Measurements from ENCODE around the gene SLC2A4.

Gene SLC2A4

DNA sequence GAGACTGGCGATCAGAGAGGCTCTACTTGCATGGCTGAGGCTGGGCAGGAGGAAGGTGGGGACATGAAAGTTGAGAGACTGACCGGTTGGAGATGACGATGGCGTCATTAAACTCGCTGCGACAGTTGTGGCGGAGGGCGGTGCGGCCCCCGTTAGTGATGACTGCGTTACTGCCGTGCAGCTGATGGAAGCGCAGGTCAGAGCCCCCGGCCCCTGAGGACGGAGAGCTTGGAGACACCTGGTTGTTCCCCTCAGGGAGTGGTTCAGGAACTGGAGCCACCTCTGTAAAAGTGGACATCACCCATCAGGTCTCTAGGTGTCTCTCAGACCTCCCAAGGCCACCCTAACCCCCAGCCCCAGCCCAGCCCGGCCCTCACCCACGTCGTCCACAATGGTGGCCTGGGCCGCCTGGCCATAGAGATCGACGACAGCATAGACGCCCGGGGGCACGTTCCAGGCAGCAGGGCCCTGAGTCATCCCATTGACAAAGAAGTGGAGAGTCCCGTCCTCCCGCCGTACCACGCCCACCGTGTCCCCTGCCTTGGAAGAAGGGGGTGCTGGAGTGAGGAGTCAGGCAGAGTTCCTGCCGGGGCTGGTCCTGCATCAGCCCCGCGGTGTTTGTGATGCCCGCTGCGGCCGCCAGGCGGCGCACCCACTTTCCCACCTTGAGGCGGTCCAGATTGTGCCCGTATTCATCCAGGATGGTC lies 42.4 kb downstream of the SLC2A4 start:
- no peak overlapping the region for H3K27ac ChIP-seq
- TF ChIP-seq ZFX (IDR thresholded peaks at IDR 0.05) = no peak
- TF ChIP-seq, protein P1, sequence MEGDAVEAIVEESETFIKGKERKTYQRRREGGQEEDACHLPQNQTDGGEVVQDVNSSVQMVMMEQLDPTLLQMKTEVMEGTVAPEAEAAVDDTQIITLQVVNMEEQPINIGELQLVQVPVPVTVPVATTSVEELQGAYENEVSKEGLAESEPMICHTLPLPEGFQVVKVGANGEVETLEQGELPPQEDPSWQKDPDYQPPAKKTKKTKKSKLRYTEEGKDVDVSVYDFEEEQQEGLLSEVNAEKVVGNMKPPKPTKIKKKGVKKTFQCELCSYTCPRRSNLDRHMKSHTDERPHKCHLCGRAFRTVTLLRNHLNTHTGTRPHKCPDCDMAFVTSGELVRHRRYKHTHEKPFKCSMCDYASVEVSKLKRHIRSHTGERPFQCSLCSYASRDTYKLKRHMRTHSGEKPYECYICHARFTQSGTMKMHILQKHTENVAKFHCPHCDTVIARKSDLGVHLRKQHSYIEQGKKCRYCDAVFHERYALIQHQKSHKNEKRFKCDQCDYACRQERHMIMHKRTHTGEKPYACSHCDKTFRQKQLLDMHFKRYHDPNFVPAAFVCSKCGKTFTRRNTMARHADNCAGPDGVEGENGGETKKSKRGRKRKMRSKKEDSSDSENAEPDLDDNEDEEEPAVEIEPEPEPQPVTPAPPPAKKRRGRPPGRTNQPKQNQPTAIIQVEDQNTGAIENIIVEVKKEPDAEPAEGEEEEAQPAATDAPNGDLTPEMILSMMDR (conservative IDR thresholded peaks at IDR 0.05) = peak; percentile 89

DNA sequence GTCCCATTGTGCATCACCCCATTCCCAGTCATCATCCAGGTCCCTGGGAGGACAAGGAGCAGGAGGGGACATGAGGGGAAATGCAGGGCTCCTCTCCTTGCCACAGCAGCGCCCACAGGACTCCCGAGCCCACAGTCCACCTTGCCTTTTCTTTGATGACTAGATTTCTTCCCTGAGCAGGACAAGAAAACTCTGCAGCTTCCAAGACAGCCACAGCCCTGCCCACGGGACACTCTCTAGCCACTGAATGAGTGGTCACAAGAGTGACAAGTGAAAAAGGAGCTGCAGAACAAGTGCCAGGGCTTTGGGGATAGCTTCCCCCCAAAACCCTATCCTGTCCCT lies 42.9 kb downstream of the SLC2A4 start:
- no peak overlapping the region for H3K27ac ChIP-seq
- TF ChIP-seq, protein P1 (conservative IDR thresholded peaks at IDR 0.05) = no peak; the same call in 1 of the 2 replicates
- TF ChIP-seq ZFX (IDR thresholded peaks at IDR 0.05) = no peak

DNA sequence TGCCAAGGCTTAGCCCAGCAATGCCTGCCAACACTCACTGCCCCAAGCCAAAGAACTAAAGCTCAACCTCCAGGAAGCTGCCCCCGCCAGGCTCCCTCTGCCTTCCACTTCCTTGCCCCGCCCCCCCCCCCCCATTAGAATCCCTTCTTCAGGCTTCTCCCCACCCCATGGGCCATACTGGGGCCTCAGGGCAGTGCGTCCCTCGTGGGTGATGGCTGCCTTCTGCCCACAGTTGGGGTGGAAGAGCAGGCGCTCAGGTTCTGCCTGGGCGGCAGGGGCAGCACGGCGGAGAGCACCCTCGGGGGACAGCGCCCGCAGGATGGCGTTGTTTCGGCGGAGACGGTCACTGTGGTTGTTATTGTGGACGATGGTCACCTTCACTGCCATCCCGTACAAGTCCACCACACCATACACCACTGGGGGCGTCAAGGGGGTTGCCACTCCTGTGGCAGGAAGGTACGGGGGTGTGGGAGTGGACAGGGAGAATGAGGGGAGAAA lies 43.6 kb downstream of the SLC2A4 start:
- no peak overlapping the region for H3K27ac ChIP-seq
- TF ChIP-seq ZFX (IDR thresholded peaks at IDR 0.05) = no peak
- TF ChIP-seq, protein P1 (conservative IDR thresholded peaks at IDR 0.05) = no peak

DNA sequence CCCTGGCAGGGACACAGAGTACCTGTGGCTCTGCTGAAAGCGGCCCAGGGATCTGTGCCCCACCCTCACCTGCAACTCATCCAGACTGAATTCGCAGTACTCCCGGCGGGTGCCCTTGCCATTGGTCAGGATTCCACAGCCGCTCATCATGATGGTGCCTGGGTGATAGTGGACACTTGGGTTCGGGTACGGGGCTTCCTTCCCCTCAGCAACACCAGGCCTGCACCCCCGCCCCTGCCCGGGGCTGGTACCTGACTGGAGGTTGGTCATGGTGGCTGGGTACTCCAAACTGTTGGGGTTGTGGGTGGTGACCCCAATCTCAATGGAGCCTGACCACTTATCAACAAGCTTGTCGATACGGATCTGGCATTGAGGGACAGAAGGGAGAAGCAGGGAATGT lies 44.7 kb downstream of the SLC2A4 start:
- TF ChIP-seq ZFX (IDR thresholded peaks at IDR 0.05) = no peak
- TF ChIP-seq, protein P1 (conservative IDR thresholded peaks at IDR 0.05) = no peak
- H3K27ac ChIP-seq = no peak overlapping the region

DNA sequence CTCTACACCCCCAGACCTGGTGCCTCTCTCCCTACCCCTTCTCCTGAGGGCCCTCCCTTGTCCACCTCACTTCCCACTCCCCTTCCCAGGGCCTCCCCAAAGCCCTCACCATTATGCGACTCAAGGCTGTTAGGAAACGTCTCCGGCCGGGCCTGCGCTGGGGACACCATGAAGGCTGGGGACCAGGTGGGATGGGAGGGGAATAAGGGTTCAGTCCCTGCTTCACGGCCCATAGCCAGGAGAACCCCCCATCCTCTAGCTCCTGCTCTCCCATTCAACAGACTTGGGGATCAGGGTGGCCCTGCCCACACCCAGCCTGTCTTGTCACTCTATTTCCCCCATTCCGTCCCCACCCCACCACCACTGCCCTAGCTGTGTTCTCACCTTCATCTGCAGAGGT lies 45.5 kb downstream of the SLC2A4 start:
- no peak overlapping the region for H3K27ac ChIP-seq
- TF ChIP-seq, protein P1 (conservative IDR thresholded peaks at IDR 0.05) = no peak
- no peak for TF ChIP-seq ZFX (IDR thresholded peaks at IDR 0.05)

DNA sequence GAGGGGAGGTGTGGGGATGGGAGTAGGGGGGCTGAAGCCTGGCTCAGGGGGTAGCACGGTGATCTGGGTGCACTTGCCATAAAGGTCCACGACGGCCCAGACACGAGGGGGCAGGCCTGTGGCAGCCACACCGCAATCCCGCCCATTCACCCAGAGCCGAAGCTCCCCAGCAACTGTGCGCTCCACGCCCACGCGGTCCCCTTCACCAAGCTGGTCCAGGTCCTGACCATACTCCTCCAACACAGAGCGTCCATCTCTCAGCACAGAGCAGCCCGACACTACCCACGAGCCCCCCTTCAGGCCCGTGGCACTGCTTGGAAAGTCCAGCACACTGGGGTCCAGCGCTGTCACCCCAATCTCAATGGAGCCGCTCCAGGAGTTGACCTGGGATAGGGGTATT lies 46.0 kb downstream of the SLC2A4 start:
- no peak overlapping the region for H3K27ac ChIP-seq
- TF ChIP-seq, protein P1 (conservative IDR thresholded peaks at IDR 0.05) = no peak
- no peak for TF ChIP-seq ZFX (IDR thresholded peaks at IDR 0.05)

DNA sequence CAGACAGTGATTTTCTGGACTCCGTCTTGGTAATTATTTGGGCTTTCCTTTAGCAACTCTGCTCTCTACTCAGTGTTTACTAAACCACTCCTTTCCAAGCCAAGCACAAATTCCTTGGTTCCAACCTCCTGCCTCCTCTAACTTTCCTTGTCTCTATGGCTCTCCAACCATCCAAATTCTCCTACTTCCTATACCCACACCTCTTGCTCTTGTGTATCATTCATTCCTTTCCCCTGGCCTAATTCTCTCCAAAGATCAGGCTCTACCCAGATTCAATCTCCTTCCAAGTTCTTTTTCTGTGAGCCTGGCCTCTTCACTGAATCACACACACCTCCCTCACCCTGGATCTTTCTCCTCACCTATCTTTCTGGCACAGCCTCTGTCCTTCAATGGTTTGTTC lies 46.5 kb downstream of the SLC2A4 start:
- H3K27ac ChIP-seq = peak overlapping the region; percentile 81
- TF ChIP-seq ZFX (IDR thresholded peaks at IDR 0.05) = no peak
- TF ChIP-seq, protein P1 (conservative IDR thresholded peaks at IDR 0.05) = no peak
